ENCODE data around the gene BCL11B.

Gene BCL11B

GRCh38 chr14:99132821-99133635 is 139.0 kb downstream of the BCL11B start:
- WGBS (ENCODE audit: extremely low coverage, insufficient coverage, low lambda C conversion rate), result no CpG with 5 or more reads among the region's 19 CpGs
- peak; percentile 26 for DNase-seq

GRCh38 chr14:99131632-99132271 is 140.2 kb downstream of the BCL11B start:
- H3K79me1 ChIP-seq (ENCODE audit: low read length), result no peaks in the 10 kb centered on the region
- H3K4me1 ChIP-seq (ENCODE audit: control insufficient read depth, low read depth, low read length), result peaks cover 14% of the 10 kb centered on the region
- no peak overlapping the region for H3K4ac ChIP-seq (ENCODE audit: low read depth, low read length)
- H2BK15ac ChIP-seq (replicated peaks; ENCODE audit: low read depth), result no peak overlapping the region
- no peak overlapping the region for H3K56ac ChIP-seq (ENCODE audit: low read length)
- H2AK5ac ChIP-seq (ENCODE audit: low read length), result no peak overlapping the region
- no peaks in the 10 kb centered on the region for H3K79me2 ChIP-seq (ENCODE audit: control insufficient read depth, insufficient read depth, low read length)
- H3K18ac ChIP-seq (ENCODE audit: low read length), result no peak overlapping the region
- H3K9ac ChIP-seq (ENCODE audit: low read length), result no peak overlapping the region
- no peak overlapping the region for H4K8ac ChIP-seq (ENCODE audit: low read depth, low read length)
- H3K23ac ChIP-seq (ENCODE audit: low read length), result no peak overlapping the region
- H3K36me3 ChIP-seq (ENCODE audit: control insufficient read depth, insufficient read depth, low read length), result no peaks in the 10 kb centered on the region
- H3K27ac ChIP-seq (ENCODE audit: low read depth, low read length), result no peak overlapping the region
- WGBS (ENCODE audit: extremely low coverage, insufficient coverage, low lambda C conversion rate), result no CpG with 5 or more reads among the region's 12 CpGs
- H4K5ac ChIP-seq (ENCODE audit: low read length), result no peak overlapping the region
- H3K27me3 ChIP-seq (ENCODE audit: insufficient read depth, low read length, poor library complexity), result no peaks in the 10 kb centered on the region
- H3K4me2 ChIP-seq (ENCODE audit: low read length), result no peak overlapping the region
- no peak overlapping the region for H3K4me3 ChIP-seq (ENCODE audit: low read length)
- DNase-seq, result no peak
- H2BK120ac ChIP-seq (ENCODE audit: low read depth, low read length), result no peak overlapping the region
- H2BK5ac ChIP-seq (ENCODE audit: low read length), result no peak overlapping the region

More at GRCh38 chr14:99132821-99133635, 139.0 kb downstream of the BCL11B start:
- H3K4ac ChIP-seq (ENCODE audit: low read depth, low read length), result peak overlapping the region; percentile 8
- H3K4me3 ChIP-seq (ENCODE audit: low read length), result no peak overlapping the region
- H2BK15ac ChIP-seq (replicated peaks; ENCODE audit: low read depth), result no peak overlapping the region
- H3K4me2 ChIP-seq (ENCODE audit: low read length), result no peak overlapping the region
- peak overlapping the region; percentile 58 for H3K56ac ChIP-seq (ENCODE audit: low read length)
- H2AK5ac ChIP-seq (ENCODE audit: low read length), result no peak overlapping the region
- H4K5ac ChIP-seq (ENCODE audit: low read length), result no peak overlapping the region
- H3K9ac ChIP-seq (ENCODE audit: low read length), result peak overlapping the region; percentile 48
- no peak overlapping the region for H3K27ac ChIP-seq (ENCODE audit: low read depth, low read length)
- no peaks in the 10 kb centered on the region for H3K79me1 ChIP-seq (ENCODE audit: low read length)
- H3K18ac ChIP-seq (ENCODE audit: low read length), result peak overlapping the region; percentile 42
- no peak overlapping the region for H2BK5ac ChIP-seq (ENCODE audit: low read length)
- no peaks in the 10 kb centered on the region for H3K27me3 ChIP-seq (ENCODE audit: insufficient read depth, low read length, poor library complexity)
- peak overlapping the region; percentile 61 for H2BK120ac ChIP-seq (ENCODE audit: low read depth, low read length)
- H3K23ac ChIP-seq (ENCODE audit: low read length), result peak overlapping the region; percentile 57
- no peaks in the 10 kb centered on the region for H3K79me2 ChIP-seq (ENCODE audit: control insufficient read depth, insufficient read depth, low read length)
- H3K4me1 ChIP-seq (ENCODE audit: control insufficient read depth, low read depth, low read length), result peaks cover 14% of the 10 kb centered on the region
- H3K36me3 ChIP-seq (ENCODE audit: control insufficient read depth, insufficient read depth, low read length), result no peaks in the 10 kb centered on the region
- H4K8ac ChIP-seq (ENCODE audit: low read depth, low read length), result no peak overlapping the region

GRCh38 chr14:99129998-99130397 is 142.0 kb downstream of the BCL11B start:
- Histone ChIP-seq H2BK15ac (replicated peaks; ENCODE audit: low read depth) (no peak overlapping the region), H3K27me3 (ENCODE audit: insufficient read depth, low read length, poor library complexity) (no peaks in the 10 kb centered on the region), H3K56ac (ENCODE audit: low read length) (no peak overlapping the region), H4K8ac (ENCODE audit: low read depth, low read length) (no peak overlapping the region), H3K18ac (ENCODE audit: low read length) (no peak overlapping the region), H3K79me1 (ENCODE audit: low read length) (no peaks in the 10 kb centered on the region), H3K4me1 (ENCODE audit: control insufficient read depth, low read depth, low read length) (peaks cover 14% of the 10 kb centered on the region), H3K23ac (ENCODE audit: low read length) (no peak overlapping the region), H3K27ac (ENCODE audit: low read depth, low read length) (no peak overlapping the region), H2BK120ac (ENCODE audit: low read depth, low read length) (no peak overlapping the region), H3K4me2 (ENCODE audit: low read length) (no peak overlapping the region), H4K5ac (ENCODE audit: low read length) (no peak overlapping the region), H3K4me3 (ENCODE audit: low read length) (no peak overlapping the region), H3K9ac (ENCODE audit: low read length) (no peak overlapping the region), H3K79me2 (ENCODE audit: control insufficient read depth, insufficient read depth, low read length) (no peaks in the 10 kb centered on the region), H2BK5ac (ENCODE audit: low read length) (no peak overlapping the region), H3K4ac (ENCODE audit: low read depth, low read length) (no peak overlapping the region), H2AK5ac (ENCODE audit: low read length) (no peak overlapping the region), H3K36me3 (ENCODE audit: control insufficient read depth, insufficient read depth, low read length) (no peaks in the 10 kb centered on the region)
- WGBS (ENCODE audit: extremely low coverage, insufficient coverage, low lambda C conversion rate), result no CpG with 5 or more reads among the region's 15 CpGs
- no peak for DNase-seq

- Histone ChIP-seq H2AK5ac (ENCODE audit: low read length) (no peak overlapping the region), H3K79me2 (ENCODE audit: control insufficient read depth, insufficient read depth, low read length) (no peaks in the 10 kb centered on the region), H3K4me1 (ENCODE audit: control insufficient read depth, low read depth, low read length) (peaks cover 14% of the 10 kb centered on the region), H3K36me3 (ENCODE audit: control insufficient read depth, insufficient read depth, low read length) (no peaks in the 10 kb centered on the region), H3K4me2 (ENCODE audit: low read length) (no peak overlapping the region), H2BK5ac (ENCODE audit: low read length) (no peak overlapping the region), H4K5ac (ENCODE audit: low read length) (no peak overlapping the region), H3K9ac (ENCODE audit: low read length) (no peak overlapping the region), H3K18ac (ENCODE audit: low read length) (no peak overlapping the region), H2BK15ac (replicated peaks; ENCODE audit: low read depth) (no peak overlapping the region), H3K27ac (ENCODE audit: low read depth, low read length) (no peak overlapping the region), H3K23ac (ENCODE audit: low read length) (peak overlapping the region; percentile 76), H2BK120ac (ENCODE audit: low read depth, low read length) (no peak overlapping the region), H3K4me3 (ENCODE audit: low read length) (no peak overlapping the region), H3K27me3 (ENCODE audit: insufficient read depth, low read length, poor library complexity) (no peaks in the 10 kb centered on the region), H3K4ac (ENCODE audit: low read depth, low read length) (no peak overlapping the region), H4K8ac (ENCODE audit: low read depth, low read length) (no peak overlapping the region), H3K79me1 (ENCODE audit: low read length) (no peaks in the 10 kb centered on the region), H3K56ac (ENCODE audit: low read length) (no peak overlapping the region)
- WGBS (ENCODE audit: extremely low coverage, insufficient coverage, low lambda C conversion rate), result no CpG with 5 or more reads among the region's 12 CpGs
- no peak for DNase-seq
Measured at GRCh38 chr14:99129211-99129696, 142.7 kb downstream of the BCL11B start.

GRCh38 chr14:99128185-99128584 is 143.8 kb downstream of the BCL11B start:
- H3K23ac ChIP-seq (ENCODE audit: low read length), result no peak overlapping the region
- peaks cover 6% of the 10 kb centered on the region for H3K4me1 ChIP-seq (ENCODE audit: control insufficient read depth, low read depth, low read length)
- H3K9ac ChIP-seq (ENCODE audit: low read length), result no peak overlapping the region
- no peak overlapping the region for H3K4me2 ChIP-seq (ENCODE audit: low read length)
- no peak overlapping the region for H4K5ac ChIP-seq (ENCODE audit: low read length)
- DNase-seq, result no peak
- peak overlapping the region; percentile 9 for H2BK5ac ChIP-seq (ENCODE audit: low read length)
- no peak overlapping the region for H3K18ac ChIP-seq (ENCODE audit: low read length)
- peak overlapping the region; percentile 22 for H2AK5ac ChIP-seq (ENCODE audit: low read length)
- no peak overlapping the region for H2BK120ac ChIP-seq (ENCODE audit: low read depth, low read length)
- H3K79me1 ChIP-seq (ENCODE audit: low read length), result no peaks in the 10 kb centered on the region
- no peak overlapping the region for H3K4me3 ChIP-seq (ENCODE audit: low read length)
- H3K56ac ChIP-seq (ENCODE audit: low read length), result no peak overlapping the region
- no peak overlapping the region for H3K4ac ChIP-seq (ENCODE audit: low read depth, low read length)
- H3K27ac ChIP-seq (ENCODE audit: low read depth, low read length), result no peak overlapping the region
- H4K8ac ChIP-seq (ENCODE audit: low read depth, low read length), result no peak overlapping the region
- no peaks in the 10 kb centered on the region for H3K79me2 ChIP-seq (ENCODE audit: control insufficient read depth, insufficient read depth, low read length)
- H2BK15ac ChIP-seq (replicated peaks; ENCODE audit: low read depth), result no peak overlapping the region
- no CpG with 5 or more reads among the region's 17 CpGs for WGBS (ENCODE audit: extremely low coverage, insufficient coverage, low lambda C conversion rate)
- H3K27me3 ChIP-seq (ENCODE audit: insufficient read depth, low read length, poor library complexity), result no peaks in the 10 kb centered on the region
- no peaks in the 10 kb centered on the region for H3K36me3 ChIP-seq (ENCODE audit: control insufficient read depth, insufficient read depth, low read length)
